ENCODE results near the gene WHAMM. TPM values are rescaled to one million over a fixed set of nuclear protein-coding genes. Genes with fewer than 3 reads are reported as not detected.

WHAMM gene
- total RNA-seq, 2 donors from 2014 or later, result 3.7 to 4.4 TPM

GRCh38 chr15:82768414-82769054, 40.9 kb upstream of the WHAMM start:
- no peaks in the 10 kb centered on the region for H3K4me1 Mint-ChIP-seq
- no peaks in the 10 kb centered on the region for H3K4me1 ChIP-seq (ENCODE audit: control insufficient read depth, insufficient read depth, low read length)
- H3K27ac Mint-ChIP-seq, result no peak overlapping the region
- H3K36me3 ChIP-seq (ENCODE audit: control insufficient read depth, insufficient read depth, low read length), result no peaks in the 10 kb centered on the region
- TF ChIP-seq CTCF (conservative IDR thresholded peaks at IDR 0.05), result no peak
- no peaks in the 10 kb centered on the region for H3K9me3 Mint-ChIP-seq
- no peak overlapping the region for H3K4me3 Mint-ChIP-seq
- no peak overlapping the region for H3K4me3 ChIP-seq (ENCODE audit: low read length)
- no peak overlapping the region for H3K27ac ChIP-seq (ENCODE audit: low read depth, low read length)
- peaks cover 3% of the 10 kb centered on the region for H3K36me3 Mint-ChIP-seq (ENCODE audit: low read depth)
- H3K27me3 ChIP-seq (ENCODE audit: control insufficient read depth, insufficient read depth, low read length, poor library complexity, severe bottlenecking), result no peaks in the 10 kb centered on the region
- no peak for DNase-seq
- 89 to 92% methylated on average over 3 to 4 of the region's 4 CpGs for WGBS, 2 experiments (ENCODE audit: insufficient coverage in 1 of 2, insufficient read length in 1 of 2)
- no peaks in the 10 kb centered on the region for H3K27me3 Mint-ChIP-seq (ENCODE audit: insufficient read depth)
- no peak overlapping the region for H3K9ac ChIP-seq (ENCODE audit: extremely low read depth, low read length, poor library complexity, severe bottlenecking)
- no peaks in the 10 kb centered on the region for H3K9me3 ChIP-seq (ENCODE audit: control insufficient read depth, low read length)

GRCh38 chr15:82771789-82772607, 37.4 kb upstream of the WHAMM start:
- no peaks in the 10 kb centered on the region for H3K9me3 Mint-ChIP-seq
- no peak for TF ChIP-seq CTCF (conservative IDR thresholded peaks at IDR 0.05)
- Histone ChIP-seq H3K4me1 (ENCODE audit: control insufficient read depth, insufficient read depth, low read length) (no peaks in the 10 kb centered on the region), H3K27ac (ENCODE audit: low read depth, low read length) (no peak overlapping the region), H3K27me3 (ENCODE audit: control insufficient read depth, insufficient read depth, low read length, poor library complexity, severe bottlenecking) (no peaks in the 10 kb centered on the region), H3K9me3 (ENCODE audit: control insufficient read depth, low read length) (no peaks in the 10 kb centered on the region), H3K36me3 (ENCODE audit: control insufficient read depth, insufficient read depth, low read length) (no peaks in the 10 kb centered on the region), H3K4me3 (ENCODE audit: low read length) (no peak overlapping the region), H3K9ac (ENCODE audit: extremely low read depth, low read length, poor library complexity, severe bottlenecking) (no peak overlapping the region)
- no peaks in the 10 kb centered on the region for H3K36me3 Mint-ChIP-seq (ENCODE audit: low read depth)
- WGBS, 2 experiments (ENCODE audit: insufficient coverage in 1 of 2, insufficient read length in 1 of 2), result 90 to 95% methylated on average over 5 to 12 of the region's 12 CpGs
- DNase-seq, result no peak
- H3K4me1 Mint-ChIP-seq, result no peaks in the 10 kb centered on the region
- no peak overlapping the region for H3K27ac Mint-ChIP-seq
- H3K4me3 Mint-ChIP-seq, result no peak overlapping the region
- H3K27me3 Mint-ChIP-seq (ENCODE audit: insufficient read depth), result peaks cover 2% of the 10 kb centered on the region

DNA sequence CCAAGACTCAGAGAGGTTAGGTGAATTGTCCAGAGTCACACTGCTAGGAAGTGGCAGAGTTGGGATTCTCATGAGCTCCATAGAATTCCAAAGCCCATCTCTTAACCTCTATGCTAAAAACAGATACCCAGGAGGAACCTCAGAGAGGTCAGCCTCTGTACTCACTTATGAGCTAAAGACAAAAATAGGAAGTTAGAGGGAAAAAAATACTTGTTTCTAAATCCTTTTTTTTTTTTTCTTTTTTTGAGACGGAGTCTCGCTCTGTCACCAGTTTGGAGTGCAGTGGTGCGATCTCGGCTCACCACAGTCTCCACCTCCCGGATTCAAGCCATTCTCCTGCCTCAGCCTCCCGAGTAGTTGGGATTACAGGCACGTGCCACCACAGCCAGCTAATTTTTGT, 34.9 kb upstream of the WHAMM start:
- no peak for DNase-seq
- WGBS, 2 experiments (ENCODE audit: insufficient coverage in 1 of 2, insufficient read length in 1 of 2), result 78 to 100% methylated on average over 4 to 7 of the region's 7 CpGs

More for the DNA sequence above, 34.9 kb upstream of the WHAMM start:
- Mint-ChIP-seq H3K36me3 (ENCODE audit: low read depth) (no peaks in the 10 kb centered on the region), H3K4me3 (no peak overlapping the region), H3K27ac (no peak overlapping the region), H3K27me3 (ENCODE audit: insufficient read depth) (peaks cover 2% of the 10 kb centered on the region), H3K4me1 (no peaks in the 10 kb centered on the region), H3K9me3 (no peaks in the 10 kb centered on the region)
- Histone ChIP-seq H3K9me3 (ENCODE audit: control insufficient read depth, low read length) (no peaks in the 10 kb centered on the region), H3K9ac (ENCODE audit: extremely low read depth, low read length, poor library complexity, severe bottlenecking) (no peak overlapping the region), H3K36me3 (ENCODE audit: control insufficient read depth, insufficient read depth, low read length) (no peaks in the 10 kb centered on the region), H3K4me1 (ENCODE audit: control insufficient read depth, insufficient read depth, low read length) (no peaks in the 10 kb centered on the region), H3K4me3 (ENCODE audit: low read length) (no peak overlapping the region), H3K27ac (ENCODE audit: low read depth, low read length) (no peak overlapping the region), H3K27me3 (ENCODE audit: control insufficient read depth, insufficient read depth, low read length, poor library complexity, severe bottlenecking) (no peaks in the 10 kb centered on the region)
- no peak for TF ChIP-seq CTCF (conservative IDR thresholded peaks at IDR 0.05)
